T-cell (primary cell): ENCODE measurements around the gene ADPRHL1. TPM values are rescaled to one million over a fixed set of nuclear protein-coding genes. Genes with fewer than 3 reads are reported as not detected.

Experiments used
- ATAC-seq, 4 experiments: fragments of 200-7000 bp in 3 of 4; fragments of 150-1000 bp in 1 of 4; cut with Tn5 transposase; replicated peaks in 1 of 4; 1 replicate in 3 of 4; 2 replicates in 1 of 4; pipeline ENCODE4 v1.10.0; 2021; ENCODE audit warnings: moderate library complexity in 3 of 4, mild to moderate bottlenecking in 2 of 4, moderate number of reproducible peaks in 1 of 4
- CTCF ChIA-PET, 2 donors: fragments of 300-600 bp; sonication (Branson Sonifier 250); formaldehyde crosslinking; loops; one replicate each; lab custom pipeline; 2022; ENCODE audit warnings: antibody characterized with exemption in 2 of 2; lab: Charles Lee
- POLR2A ChIA-PET, 2 donors: fragments of 300-600 bp; sonication (Branson Sonifier 250); formaldehyde crosslinking; loops; one replicate each; lab custom pipeline; 2022; ENCODE audit warnings: antibody characterized with exemption in 2 of 2; lab: Charles Lee
- DNase-seq, 35 experiments: peaks; one replicate each; pipeline versions ENCODE4 v3.0.0 to v3.0.0-alpha.2; 2013 to 2023
- H3K27ac ChIP-seq: one replicate; pipeline ENCODE4 v1.5.1; 2013; ENCODE audit warnings: low read length
- H3K27me3 ChIP-seq, 2 experiments: replicated peaks in 1 of 2; 1 replicate in 1 of 2; 2 replicates in 1 of 2; pipeline versions ENCODE4 v1.6.1 to v1.7.0; 2013; ENCODE audit warnings: low read length in 1 of 2, mixed read lengths in 1 of 2; ENCODE audit not compliant: control insufficient read depth in 2 of 2, insufficient read depth in 2 of 2; ENCODE audit errors: extremely low read depth in 1 of 2
- H3K36me3 ChIP-seq, 2 donors: 1 replicate in 1 of 2; 2 replicates in 1 of 2; pipeline versions ENCODE4 v1.6.1 to v1.7.0; 2013; ENCODE audit warnings: low read length in 1 of 2; ENCODE audit not compliant: control insufficient read depth in 2 of 2, insufficient read depth in 1 of 2; ENCODE audit errors: extremely low read depth in 1 of 2
- H3K4me1 ChIP-seq, 2 experiments: 1 replicate in 1 of 2; 2 replicates in 1 of 2; pipeline versions ENCODE4 v1.6.1 to v1.7.0; 2013; ENCODE audit warnings: low read length in 2 of 2, mixed read lengths in 1 of 2; ENCODE audit not compliant: insufficient read depth in 2 of 2, control insufficient read depth in 1 of 2; ENCODE audit errors: extremely low read depth in 1 of 2
- H3K4me3 ChIP-seq, 2 donors: 1 replicate in 1 of 2; 2 replicates in 1 of 2; pipeline versions ENCODE4 v1.5.1 to v1.7.0; 2013; ENCODE audit warnings: mild to moderate bottlenecking in 2 of 2, low read length in 1 of 2, moderate library complexity in 1 of 2; ENCODE audit not compliant: control insufficient read depth in 1 of 2; ENCODE audit errors: extremely low read depth in 1 of 2
- H3K9me3 ChIP-seq: 2 replicates; pipeline ENCODE4 v1.7.0; 2013
- H3K27ac Mint-ChIP-seq, 2 donors: one replicate each; pipeline ENCODE4 v1.8.0; 2020 to 2021; ENCODE audit warnings: mild to moderate bottlenecking in 2 of 2, mixed read lengths in 2 of 2
- H3K27me3 Mint-ChIP-seq, 2 donors: one replicate each; pipeline ENCODE4 v1.8.0; 2021 to 2022; ENCODE audit warnings: mixed read lengths in 2 of 2
- H3K36me3 Mint-ChIP-seq: one replicate; pipeline ENCODE4 v1.8.0; 2021; ENCODE audit warnings: mixed read lengths
- H3K4me1 Mint-ChIP-seq, 3 donors: one replicate each; pipeline ENCODE4 v1.8.0; 2020 to 2022; ENCODE audit warnings: mixed read lengths in 3 of 3, mild to moderate bottlenecking in 1 of 3
- H3K4me3 Mint-ChIP-seq, 3 donors: one replicate each; pipeline ENCODE4 v1.8.0; 2020 to 2022; ENCODE audit warnings: mild to moderate bottlenecking in 3 of 3, mixed read lengths in 3 of 3, moderate library complexity in 3 of 3
- H3K9me3 Mint-ChIP-seq, 3 donors: one replicate each; pipeline ENCODE4 v1.8.0; 2020 to 2022; ENCODE audit warnings: mixed read lengths in 3 of 3
- WGBS: methylation state at CpG from one replicate; pipeline ENCODE4 v1.1.5; 2013; ENCODE audit warnings: missing lambda C conversion rate; ENCODE audit not compliant: insufficient coverage; 5-methylcytosine and 5-hydroxymethylcytosine counted together
- total RNA-seq, 35 experiments: library from RNA in 6 of 35; stranded (reverse) in 6 of 35; fragments of 120-200 nt in 1 of 35; gene quantifications; one replicate each; pipeline versions ENCODE4 v1.2.1 to v1.2.4 and lab custom pipeline; 2013 to 2026

ADPRHL1 gene
- total RNA-seq, 5 donors from 2014 or later (not counting 1 experiment from before 2014, with no cell fraction given), result 0.37 to 1.7 (median 0.92) TPM

DNA sequence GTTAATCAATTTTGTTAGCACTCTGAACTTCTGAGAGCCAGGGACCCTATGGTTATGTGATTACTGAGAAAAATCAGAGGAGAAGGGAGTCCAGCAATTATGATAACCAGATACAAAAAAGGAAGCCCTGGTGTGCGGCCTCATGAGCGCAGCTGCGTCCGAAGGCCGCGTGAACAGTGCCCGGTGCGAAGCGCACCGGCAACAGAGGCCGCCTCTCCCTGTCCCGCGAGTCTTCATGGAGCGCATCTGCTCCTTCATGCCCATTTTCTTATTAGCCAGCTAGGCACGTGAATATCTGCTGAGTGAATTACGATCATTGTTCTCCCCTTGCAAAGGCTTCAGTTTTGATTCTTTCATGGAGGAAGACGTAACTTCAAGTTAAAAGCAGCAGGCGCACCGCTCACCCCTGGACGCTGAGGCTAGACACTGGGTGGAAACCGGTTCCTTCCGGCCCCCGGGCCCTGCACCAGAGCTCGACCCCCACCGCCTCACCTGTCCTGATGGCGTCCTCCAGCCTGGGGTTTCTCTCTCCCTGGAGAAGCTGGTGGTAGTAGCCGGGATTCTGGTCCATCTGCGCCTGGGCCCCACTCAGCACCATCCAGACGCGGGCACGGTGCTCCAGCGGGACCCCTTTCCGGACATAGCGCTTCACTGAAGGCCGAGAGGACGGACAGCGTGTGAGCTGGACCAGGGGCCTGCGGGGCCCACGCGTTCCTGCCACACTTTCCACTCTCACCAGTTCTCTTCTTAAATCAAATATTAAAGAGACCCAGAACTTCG, 98.3 kb downstream of the ADPRHL1 start:
- H3K36me3 Mint-ChIP-seq, result no peaks in the 10 kb centered on the region
- H3K27me3 Mint-ChIP-seq, result peaks cover 4 to 11% of the 10 kb centered on the region in 2 donors
- Histone ChIP-seq H3K27ac (no peak overlapping the region), H3K36me3 (no peaks in the 10 kb centered on the region), H3K4me3 (no peak overlapping the region), H3K4me1 (no peaks in the 10 kb centered on the region), H3K27me3 (peaks cover 0 to 34% of the 10 kb centered on the region in 2 experiments), H3K9me3 (no peaks in the 10 kb centered on the region)
- ATAC-seq (no peak), DNase-seq (no peak)
- POLR2A ChIA-PET, result no interaction called here
- WGBS, result 93% methylated on average over 38 of the region's 41 CpGs
- H3K4me1 Mint-ChIP-seq, result no peaks in the 10 kb centered on the region
- CTCF ChIA-PET, result no interaction called here
- H3K27ac Mint-ChIP-seq, result no peak overlapping the region
- H3K9me3 Mint-ChIP-seq, result no peaks in the 10 kb centered on the region
- no peak overlapping the region for H3K4me3 Mint-ChIP-seq

DNA sequence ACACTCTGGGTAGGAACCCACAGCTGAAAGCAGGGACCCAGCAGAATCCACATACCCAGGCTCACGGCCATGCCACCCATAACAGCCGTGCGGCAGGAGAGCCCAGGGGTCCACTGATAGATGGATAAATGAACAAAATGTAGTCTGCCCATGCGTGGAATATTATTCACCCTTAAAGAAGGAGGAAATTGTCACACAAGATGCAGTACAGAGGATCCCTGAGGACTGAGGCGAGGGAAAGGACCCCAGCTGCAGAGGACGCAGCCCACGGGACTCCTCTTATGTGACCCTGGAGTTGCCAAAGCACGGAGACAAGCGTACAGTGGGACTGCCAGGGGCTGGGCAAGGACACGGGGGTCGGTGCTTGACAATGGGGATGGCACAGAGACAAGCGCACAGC, 100.0 kb downstream of the ADPRHL1 start:
- Histone ChIP-seq H3K27ac (no peak overlapping the region), H3K4me3 (no peak overlapping the region), H3K36me3 (no peaks in the 10 kb centered on the region), H3K27me3 (peaks cover 0 to 31% of the 10 kb centered on the region in 2 experiments), H3K4me1 (no peaks in the 10 kb centered on the region), H3K9me3 (no peaks in the 10 kb centered on the region)
- ATAC-seq (no peak), DNase-seq (no peak)
- H3K36me3 Mint-ChIP-seq, result no peaks in the 10 kb centered on the region
- H3K9me3 Mint-ChIP-seq, result no peaks in the 10 kb centered on the region
- H3K4me3 Mint-ChIP-seq, result no peak overlapping the region
- 80% methylated on average over 9 of the region's 12 CpGs for WGBS
- H3K27me3 Mint-ChIP-seq, result peaks cover 0 to 7% of the 10 kb centered on the region in 2 donors
- ChIA-PET CTCF (no interaction called here), POLR2A (no interaction called here)
- no peaks in the 10 kb centered on the region for H3K4me1 Mint-ChIP-seq
- H3K27ac Mint-ChIP-seq, result no peak overlapping the region

DNA sequence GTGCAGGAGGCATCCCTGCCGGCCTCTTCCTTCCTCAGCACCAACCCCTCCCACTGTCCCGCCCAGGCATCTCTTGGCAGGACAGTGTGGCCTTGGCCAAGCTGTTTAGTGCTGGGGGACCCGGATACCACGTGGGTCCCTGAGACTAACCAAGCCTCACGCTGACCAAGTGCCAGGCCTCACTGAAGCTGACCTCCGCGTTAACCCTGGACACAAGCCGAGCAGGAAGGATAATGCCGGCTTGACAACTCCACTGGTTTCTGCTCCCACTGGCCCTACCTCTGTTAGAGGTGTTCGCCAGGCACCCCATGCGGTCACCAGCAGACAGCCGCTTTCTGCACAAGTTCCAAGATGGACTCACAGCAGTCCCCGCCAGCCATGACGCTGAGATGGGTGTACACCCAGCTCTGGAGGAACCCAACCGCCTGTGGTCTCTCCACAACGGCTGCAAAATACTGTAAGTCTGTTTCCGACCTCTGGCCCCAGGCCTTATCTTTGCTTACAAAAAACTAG, 101.7 kb downstream of the ADPRHL1 start:
- no peak for DNase-seq
- ChIA-PET POLR2A (no interaction called here), CTCF (no interaction called here)
- peaks cover 0 to 31% of the 10 kb centered on the region in 2 experiments for H3K27me3 ChIP-seq
- no peak overlapping the region for H3K4me3 Mint-ChIP-seq
- H3K27ac ChIP-seq, result no peak overlapping the region
- H3K9me3 Mint-ChIP-seq, result no peaks in the 10 kb centered on the region
- H3K4me3 ChIP-seq, result no peak overlapping the region
- no peaks in the 10 kb centered on the region for H3K9me3 ChIP-seq
- H3K36me3 ChIP-seq, result no peaks in the 10 kb centered on the region
- WGBS, result 90% methylated on average over 15 of the region's 17 CpGs
- H3K36me3 Mint-ChIP-seq, result no peaks in the 10 kb centered on the region
- H3K4me1 ChIP-seq, result no peaks in the 10 kb centered on the region
- H3K27ac Mint-ChIP-seq, result no peak overlapping the region
- ATAC-seq, result no peak
- peaks cover 0 to 7% of the 10 kb centered on the region in 2 donors for H3K27me3 Mint-ChIP-seq
- no peaks in the 10 kb centered on the region for H3K4me1 Mint-ChIP-seq

DNA sequence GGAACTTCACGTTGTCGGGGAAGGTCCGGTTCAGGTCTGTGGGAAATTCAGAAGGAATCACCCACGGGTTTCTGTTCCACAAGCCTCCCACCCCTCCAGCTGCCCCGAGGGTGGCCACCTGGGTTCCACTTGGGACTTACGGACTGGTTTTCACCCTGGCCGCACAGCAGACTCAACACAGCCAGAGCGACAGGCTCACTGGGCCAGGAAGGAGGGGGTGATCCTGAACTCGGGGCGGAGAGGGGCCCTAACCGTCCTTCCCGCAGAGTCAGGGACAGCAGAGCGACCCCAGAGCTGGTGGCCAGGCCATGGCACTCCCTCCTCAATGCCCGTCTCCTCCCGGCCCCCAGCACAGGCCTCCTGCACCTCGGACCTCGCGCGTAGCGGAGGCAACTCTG, 102.4 kb downstream of the ADPRHL1 start:
- peaks cover 0 to 31% of the 10 kb centered on the region in 2 experiments for H3K27me3 ChIP-seq
- no peak for DNase-seq
- no peaks in the 10 kb centered on the region for H3K36me3 Mint-ChIP-seq
- H3K36me3 ChIP-seq, result no peaks in the 10 kb centered on the region
- ATAC-seq, result no peak
- H3K27me3 Mint-ChIP-seq, result peaks cover 0 to 7% of the 10 kb centered on the region in 2 donors
- H3K4me1 Mint-ChIP-seq, result no peaks in the 10 kb centered on the region
- no peaks in the 10 kb centered on the region for H3K9me3 Mint-ChIP-seq
- no peak overlapping the region for H3K4me3 ChIP-seq
- no peak overlapping the region for H3K4me3 Mint-ChIP-seq
- ChIA-PET CTCF (no interaction called here), POLR2A (no interaction called here)
- H3K27ac Mint-ChIP-seq, result no peak overlapping the region
- WGBS, result 92% methylated on average over 14 of the region's 20 CpGs
- no peak overlapping the region for H3K27ac ChIP-seq
- H3K4me1 ChIP-seq, result no peaks in the 10 kb centered on the region
- no peaks in the 10 kb centered on the region for H3K9me3 ChIP-seq

DNA sequence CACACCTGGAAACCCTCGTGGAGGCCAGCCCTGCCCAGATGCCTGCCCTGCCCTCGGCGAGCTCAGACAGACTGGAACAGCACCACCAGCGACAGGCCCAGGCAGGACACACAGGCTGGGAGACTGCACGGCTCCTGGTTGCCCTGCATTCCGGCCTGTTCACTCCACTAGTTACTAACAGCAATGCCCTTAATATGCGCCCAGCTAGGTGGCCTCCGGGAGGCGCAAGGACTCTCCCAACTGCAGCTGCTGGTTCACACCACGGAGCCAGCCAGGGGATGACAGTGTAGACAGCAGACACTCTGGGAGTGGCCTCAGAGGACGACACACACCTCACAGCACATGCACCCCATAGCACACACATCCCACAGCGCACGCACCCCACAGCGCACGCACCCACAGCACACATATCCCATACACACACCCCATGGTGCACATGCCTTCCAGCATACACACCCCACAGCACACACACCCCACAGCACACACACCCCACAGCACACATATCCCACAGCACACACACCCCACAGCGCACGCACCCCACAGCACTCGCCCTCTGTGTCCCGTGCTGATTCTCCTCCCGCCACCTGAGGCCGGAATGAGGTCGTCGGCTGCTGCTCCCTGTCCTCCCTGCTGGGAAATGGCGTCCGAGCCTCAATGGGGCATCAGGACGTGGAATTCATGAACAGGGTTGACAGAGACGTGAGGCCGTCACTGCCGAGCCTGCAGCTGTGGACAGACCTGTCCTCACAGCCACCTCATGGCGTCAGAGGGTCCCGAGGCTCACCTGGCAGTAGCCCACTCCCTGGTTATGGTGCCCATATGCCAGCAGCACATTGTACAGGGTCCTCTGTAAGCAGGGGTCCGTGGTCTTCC, 103.0 kb downstream of the ADPRHL1 start:
- Histone ChIP-seq H3K4me3 (no peak overlapping the region), H3K36me3 (no peaks in the 10 kb centered on the region), H3K27ac (no peak overlapping the region), H3K9me3 (no peaks in the 10 kb centered on the region), H3K4me1 (no peaks in the 10 kb centered on the region), H3K27me3 (peaks cover 0 to 31% of the 10 kb centered on the region in 2 experiments)
- peaks cover 0 to 7% of the 10 kb centered on the region in 2 donors for H3K27me3 Mint-ChIP-seq
- ATAC-seq (peak in 1 of 4 experiments; percentile 35), DNase-seq (peak in 1 of 35 experiments; percentile 13)
- CTCF ChIA-PET, result no interaction called here
- no peaks in the 10 kb centered on the region for H3K4me1 Mint-ChIP-seq
- H3K4me3 Mint-ChIP-seq, result no peak overlapping the region
- 88% methylated on average over 27 of the region's 32 CpGs for WGBS
- H3K36me3 Mint-ChIP-seq, result peaks cover 4% of the 10 kb centered on the region
- POLR2A ChIA-PET, result no interaction called here
- peaks cover 0 to 4% (median 4%) of the 10 kb centered on the region in 3 donors for H3K9me3 Mint-ChIP-seq
- no peak overlapping the region for H3K27ac Mint-ChIP-seq
